RWPE1 (cell line): ENCODE measurements around the gene SLC38A6.

Experiments
- CTCF ChIA-PET: fragments of 350-600 bp; sonication (Branson Sonifier 250); formaldehyde crosslinking; extraction: SDS; loops from one replicate; lab custom pipeline; 2021; lab: Yijun Ruan, JAX
- POLR2A ChIA-PET: fragments of 400-600 bp; formaldehyde crosslinking; extraction: SDS; loops from one replicate; lab custom pipeline; 2020; ENCODE audit warnings: antibody characterized with exemption; ENCODE audit not compliant: low non-redundant PET; lab: Yijun Ruan, JAX
- DNase-seq: peaks from one replicate; pipeline ENCODE4 v3.0.0; 2012; ENCODE audit warnings: low spot score
- H3K27ac ChIP-seq: fragments of 450-650 bp; 2 replicates; pipeline ENCODE4 v1.5.1; 2017
- CTCF ChIP-seq: fragments of 450-650 bp; conservative IDR thresholded peaks from 2 replicates; pipeline ENCODE4 v1.5.1; 2017; ENCODE audit warnings: low read depth, mild to moderate bottlenecking

SLC38A6 gene

GRCh38 chr14:60946773-60947172, 34.3 kb upstream of the SLC38A6 start:
- no peak for DNase-seq
- no peak overlapping the region for H3K27ac ChIP-seq
- ChIA-PET CTCF (interaction anchor here (0.6 kb wide), 1 partner anchor 1128 kb away, joined by 3 read pairs; no protein-coding TSS in a partner anchor), POLR2A (no interaction called here)
- TF ChIP-seq CTCF: no peak

DNA sequence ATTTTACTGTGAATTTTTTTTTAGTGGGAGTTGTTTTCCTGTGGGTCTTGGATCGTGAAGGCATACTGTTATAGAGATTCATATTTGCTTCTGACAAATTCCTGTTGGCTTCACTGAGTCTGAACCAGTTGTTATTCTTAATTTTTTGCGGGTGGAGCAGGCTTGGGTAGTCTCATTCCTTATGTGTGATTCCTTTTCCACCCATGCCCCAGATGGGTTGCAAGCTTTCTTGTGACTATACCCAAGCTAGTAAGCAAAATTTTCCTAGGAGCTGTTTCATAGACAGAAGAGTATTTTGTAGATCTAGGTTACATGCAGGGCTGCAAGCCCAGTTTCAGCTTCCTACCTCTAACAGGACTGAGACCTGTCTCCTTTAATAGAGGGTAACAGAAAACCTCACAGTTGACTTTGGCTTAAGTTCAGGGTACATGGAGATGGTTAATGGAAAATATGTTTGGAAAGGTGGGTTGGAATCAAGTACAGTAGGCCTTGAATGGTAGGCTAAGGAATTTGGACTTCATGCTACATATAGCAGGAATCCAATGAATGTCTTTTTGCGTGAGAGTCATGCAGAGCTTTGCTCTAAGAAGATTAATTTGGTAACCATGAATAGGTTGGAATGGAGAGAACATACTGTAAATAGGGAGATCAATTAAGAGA, 29.1 kb upstream of the SLC38A6 start:
- CTCF ChIA-PET: interaction anchor here (0.6 to 0.7 kb wide), 2 partner anchors 66 to 318 kb away, joined by 5 to 6 read pairs; no protein-coding TSS in a partner anchor
- no peak for DNase-seq
- POLR2A ChIA-PET: no interaction called here
- no peak for TF ChIP-seq CTCF
- no peak overlapping the region for H3K27ac ChIP-seq

GRCh38 chr14:60956202-60956601, 24.8 kb upstream of the SLC38A6 start:
- DNase-seq: no peak
- no peak overlapping the region for H3K27ac ChIP-seq
- POLR2A ChIA-PET: no interaction called here
- TF ChIP-seq CTCF: no peak
- CTCF ChIA-PET: interaction anchor here (0.6 kb wide), 1 partner anchor 934 kb away, joined by 5 read pairs; no protein-coding TSS in a partner anchor

DNA sequence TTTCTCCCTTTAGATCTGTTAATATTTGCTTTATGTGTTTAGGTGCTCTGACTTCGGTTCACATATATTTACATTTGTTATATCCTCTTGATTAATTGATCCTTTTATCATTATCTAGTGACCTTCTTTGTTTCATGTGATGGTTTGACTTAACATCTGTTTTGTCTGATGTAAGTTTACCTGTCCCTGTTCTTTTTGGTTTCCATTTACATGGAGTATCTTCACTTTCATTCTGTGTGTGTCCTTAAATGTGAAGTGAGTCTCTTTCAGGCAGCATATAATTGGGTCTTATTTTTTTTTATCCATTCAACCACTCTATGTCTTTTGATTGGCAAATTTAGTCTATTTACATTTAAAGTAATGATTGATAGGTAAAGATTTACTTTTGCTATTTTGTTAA, 24.4 kb upstream of the SLC38A6 start:
- H3K27ac ChIP-seq: no peak overlapping the region
- ChIA-PET CTCF (no interaction called here), POLR2A (no interaction called here)
- no peak for DNase-seq
- no peak for TF ChIP-seq CTCF

- H3K27ac ChIP-seq: no peak overlapping the region
- ChIA-PET POLR2A (no interaction called here), CTCF (no interaction called here)
- TF ChIP-seq CTCF: no peak
- DNase-seq: no peak
Observed at GRCh38 chr14:60958146-60958545, 22.9 kb upstream of the SLC38A6 start.

DNA sequence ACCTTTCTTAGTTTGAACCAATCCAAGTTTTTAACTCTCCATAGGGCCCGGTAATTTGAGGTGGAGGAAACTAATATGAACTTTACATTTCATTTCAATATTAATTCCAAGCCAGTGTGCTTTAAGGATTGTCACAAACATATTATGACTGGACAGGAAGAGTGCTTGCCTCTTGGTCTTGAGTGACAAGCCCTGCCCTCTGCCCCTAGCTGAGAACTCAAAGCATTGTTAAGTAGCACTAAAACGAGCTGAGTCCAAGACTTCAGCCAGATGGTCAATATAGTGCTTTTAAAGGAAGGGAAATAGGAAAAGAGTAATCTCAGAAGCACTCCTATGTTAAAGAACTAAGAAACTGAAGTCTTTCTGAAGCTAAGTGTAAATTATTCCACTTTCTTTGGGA, 17.3 kb upstream of the SLC38A6 start:
- ChIA-PET CTCF (no interaction called here), POLR2A (no interaction called here)
- no peak overlapping the region for H3K27ac ChIP-seq
- no peak for TF ChIP-seq CTCF
- no peak for DNase-seq
